ENCODE results near the gene CDK17. TPM values are rescaled to one million over a fixed set of nuclear protein-coding genes. Genes with fewer than 3 reads are reported as not detected.

Gene CDK17
- total RNA-seq, 1 experiment from 2014 or later = 21.4 TPM

GRCh38 chr12:96424601-96425000, 24.4 kb upstream of the CDK17 start:
- H3K27ac ChIP-seq (ENCODE audit: low read depth, low read length) = no peak overlapping the region
- no TSS peak for BruUV-seq (replicated peaks)
- RAD21 ChIA-PET (ENCODE audit: low non-redundant PET in 1 of 2, low total read pairs in 2 of 2, uncharacterized antibody in 2 of 2, unreplicated experiment in 2 of 2) = no interaction called here

More at GRCh38 chr12:96424601-96425000, 24.4 kb upstream of the CDK17 start:
- H3K27me3 ChIP-seq (ENCODE audit: insufficient read depth, low read length) = no peaks in the 10 kb centered on the region
- ATAC-seq (no peak), DNase-seq (ENCODE audit: low read depth, low spot score) (no peak)
- CTCF ChIA-PET = no interaction called here
- H4K20me1 ChIP-seq (ENCODE audit: insufficient read depth) = no peaks in the 10 kb centered on the region
- no peaks in the 10 kb centered on the region for H3K9me3 ChIP-seq (ENCODE audit: control insufficient read depth in 1 of 2, insufficient read depth in 1 of 2, low read depth in 1 of 2, low read length in 2 of 2)
- no peaks in the 10 kb centered on the region for H3K36me3 ChIP-seq (ENCODE audit: control insufficient read depth in 1 of 2, insufficient read depth in 2 of 2, low read length in 2 of 2)
- TF ChIP-seq RAD21 (IDR thresholded peaks at IDR 0.05; ENCODE audit: low read depth) (no peak), ATF3 (IDR thresholded peaks at IDR 0.05) (no peak), MAX (IDR thresholded peaks at IDR 0.05) (no peak), ZBTB33 (IDR thresholded peaks at IDR 0.05; ENCODE audit: extremely low read depth, insufficient replicate concordance, low read length) (no peak), EZH2phosphoT487 (IDR thresholded peaks at IDR 0.05; ENCODE audit: borderline replicate concordance) (no peak), FOSL1 (IDR thresholded peaks at IDR 0.05; ENCODE audit: low read depth) (no peak)
- H3K79me2 ChIP-seq (ENCODE audit: insufficient read depth, low read length) = no peaks in the 10 kb centered on the region
- H2AFZ ChIP-seq (ENCODE audit: low read depth, low read length, poor library complexity, severe bottlenecking) = no peak overlapping the region
- no peaks in the 10 kb centered on the region for H3K9me2 ChIP-seq (ENCODE audit: insufficient read depth)
- intact Hi-C loops (cut with micrococcal nuclease) = no loop called here
- POLR2A ChIA-PET = no interaction called here
- no peak overlapping the region for H3K9ac ChIP-seq (ENCODE audit: low read length)
- H3K4me1 ChIP-seq (ENCODE audit: control insufficient read depth in 1 of 2, insufficient read depth in 2 of 2, low read length in 2 of 2) = peaks cover 0 to 36% of the 10 kb centered on the region in 2 experiments; a peak in 2 of 4 replicates
- H3K4me3 ChIP-seq (replicated peaks in 1 of 2; ENCODE audit: low read depth in 1 of 2, low read length in 2 of 2) = no peak overlapping the region
- H3K4me2 ChIP-seq (ENCODE audit: low read length) = no peak overlapping the region; the same call in 1 of the 2 replicates

Data from HCT116 (cell line).